Pancreas (tissue), 10 donors: ENCODE results near the gene GLT6D1. TPM values are rescaled to one million over a fixed set of nuclear protein-coding genes. Genes with fewer than 3 reads are reported as not detected.
"Not testable (repeated sequence)": the region's sequence is repeated elsewhere in the genome, so short reads cannot be mapped to it uniquely, and the experiment has no call there.

ENCODE experiments used
- ATAC-seq, 4 donors: fragments of 200-7000 bp; cut with Tn5 transposase; one replicate each; pipeline versions ENCODE4 v1.8.0 to v1.9.1; 2020; ENCODE audit warnings: mild to moderate bottlenecking in 4 of 4, moderate library complexity in 4 of 4
- DNase-seq, 6 donors: peaks; one replicate each; pipeline ENCODE4 v3.0.0-alpha.2; 2020
- FAIRE-seq: peaks from 2 replicates; lab custom pipeline; 2012; peaks lifted over from hg19 to GRCh38; lab: Jason Lieb, UNC
- H3K27ac ChIP-seq, 4 donors: fragments of 200-600 bp; sonication (generic); 1 replicate in 3 of 4; 2 replicates in 1 of 4; pipeline versions ENCODE4 v1.5.0 to v1.8.0; 2020
- H3K27me3 ChIP-seq, 4 donors: fragments of 200-600 bp; one replicate each; pipeline ENCODE4 v1.8.0; 2021
- H3K36me3 ChIP-seq, 3 donors: fragments of 200-600 bp; sonication (generic) in 1 of 3; one replicate each; pipeline versions ENCODE4 v1.5.0 to v1.8.0; 2020 to 2021
- H3K4me1 ChIP-seq, 3 donors: fragments of 200-600 bp; one replicate each; pipeline ENCODE4 v1.8.0; 2021
- H3K4me3 ChIP-seq, 4 donors: fragments of 200-600 bp; sonication (generic) in 2 of 4; one replicate each; pipeline versions ENCODE4 v1.5.0 to v1.8.0; 2020 to 2021
- H3K9me3 ChIP-seq, 4 donors: fragments of 200-600 bp; one replicate each; pipeline ENCODE4 v1.8.0; 2021
- WGBS, 2 donors: extraction: QIAGEN DNeasy Blood & Tissue Kit; methylation state at CpG; one replicate each; pipeline ENCODE4 v1.1.7; 2013; 5-methylcytosine and 5-hydroxymethylcytosine counted together
- intact Hi-C, 3 donors: fragments of 100-400 bp; cut with DNase I; formaldehyde crosslinking; loops; one replicate each; pipeline versions ENCODE4 v1.11.1 to v1.14.2; 2022
- polyA plus RNA-seq, 2 donors: library from polyadenylated mRNA; stranded (reverse); fragments of 200-250 nt; gene quantifications; one replicate each; pipeline ENCODE4 v1.2.3, GENCODE V29; 2013
- total RNA-seq, 6 donors: library from RNA; stranded (reverse); fragmentation: NEBNext Ultra II Directional in 4 of 6; extraction: Animal tissue kit (Norgen Biotek cat#: 25700) in 4 of 6; gene quantifications; one replicate each; pipeline versions ENCODE4 v1.2.1 to v1.2.4, GENCODE V29; 2021 to 2023
- TF ChIP-seq, protein P1 (sequence below), 4 donors: fragments of 200-600 bp; sonication (generic) in 3 of 4; IDR thresholded peaks; one replicate each; pipeline versions ENCODE4 v1.5.0 to v1.8.0; 2021; ENCODE audit warnings: antibody characterized with exemption in 4 of 4
- donor health status: healthy with polysubstance abuse.
- donor health status: DM: no; HTN: no; CAD: no; lungs with moderate emphysema.
- donor health status: DM: no; HTN: no; CAD: no.
- donor health status: control.
- donor health status: control.
- donor health status: Bipolar disorder and iron deficiency.
- donor health status: DM: yes; HTN: yes; CAD: no.
- donor health status: DM: no; HTN: no; CAD: no.
- donor health status: DM: no; HTN: no; CAD: no.
- donor health status: DM: yes; HTN: yes; CAD: no.

GLT6D1 gene
- total and polyA plus RNA-seq, 8 donors: 0.07 TPM; not detected in 7

DNA sequence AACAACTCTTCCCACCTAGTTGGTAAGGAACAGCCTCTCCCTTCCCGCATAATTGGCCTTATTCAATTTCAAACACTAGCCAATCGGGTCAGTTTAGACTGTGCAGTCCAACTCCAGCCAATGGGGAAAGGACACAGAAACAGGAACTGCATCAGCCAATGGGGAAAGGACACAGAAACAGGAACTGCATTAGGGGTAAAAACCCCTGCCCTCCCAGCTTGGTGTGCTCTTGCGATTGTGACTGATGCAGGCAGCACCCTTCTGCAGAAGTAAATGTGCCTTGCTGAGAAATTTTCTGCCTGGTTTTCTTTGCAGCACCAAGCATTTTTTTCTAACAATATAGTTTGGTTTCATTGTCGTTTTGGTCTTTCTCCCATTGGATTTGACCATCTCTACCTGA, 8.5 kb upstream of the GLT6D1 start:
- Histone ChIP-seq H3K27ac (no peak overlapping the region), H3K36me3 (no peaks in the 10 kb centered on the region), H3K4me3 (no peak overlapping the region), H3K9me3 (no peaks in the 10 kb centered on the region), H3K4me1 (no peaks in the 10 kb centered on the region), H3K27me3 (no peaks in the 10 kb centered on the region)
- 64 to 69% methylated on average over 4 of the region's 4 CpGs for WGBS, 2 donors
- TF ChIP-seq, protein P1, sequence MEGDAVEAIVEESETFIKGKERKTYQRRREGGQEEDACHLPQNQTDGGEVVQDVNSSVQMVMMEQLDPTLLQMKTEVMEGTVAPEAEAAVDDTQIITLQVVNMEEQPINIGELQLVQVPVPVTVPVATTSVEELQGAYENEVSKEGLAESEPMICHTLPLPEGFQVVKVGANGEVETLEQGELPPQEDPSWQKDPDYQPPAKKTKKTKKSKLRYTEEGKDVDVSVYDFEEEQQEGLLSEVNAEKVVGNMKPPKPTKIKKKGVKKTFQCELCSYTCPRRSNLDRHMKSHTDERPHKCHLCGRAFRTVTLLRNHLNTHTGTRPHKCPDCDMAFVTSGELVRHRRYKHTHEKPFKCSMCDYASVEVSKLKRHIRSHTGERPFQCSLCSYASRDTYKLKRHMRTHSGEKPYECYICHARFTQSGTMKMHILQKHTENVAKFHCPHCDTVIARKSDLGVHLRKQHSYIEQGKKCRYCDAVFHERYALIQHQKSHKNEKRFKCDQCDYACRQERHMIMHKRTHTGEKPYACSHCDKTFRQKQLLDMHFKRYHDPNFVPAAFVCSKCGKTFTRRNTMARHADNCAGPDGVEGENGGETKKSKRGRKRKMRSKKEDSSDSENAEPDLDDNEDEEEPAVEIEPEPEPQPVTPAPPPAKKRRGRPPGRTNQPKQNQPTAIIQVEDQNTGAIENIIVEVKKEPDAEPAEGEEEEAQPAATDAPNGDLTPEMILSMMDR (IDR thresholded peaks at IDR 0.05): no peak
- DNase-seq (no peak), ATAC-seq (no peak), FAIRE-seq (no peak)
- intact Hi-C loops: no loop called here

DNA sequence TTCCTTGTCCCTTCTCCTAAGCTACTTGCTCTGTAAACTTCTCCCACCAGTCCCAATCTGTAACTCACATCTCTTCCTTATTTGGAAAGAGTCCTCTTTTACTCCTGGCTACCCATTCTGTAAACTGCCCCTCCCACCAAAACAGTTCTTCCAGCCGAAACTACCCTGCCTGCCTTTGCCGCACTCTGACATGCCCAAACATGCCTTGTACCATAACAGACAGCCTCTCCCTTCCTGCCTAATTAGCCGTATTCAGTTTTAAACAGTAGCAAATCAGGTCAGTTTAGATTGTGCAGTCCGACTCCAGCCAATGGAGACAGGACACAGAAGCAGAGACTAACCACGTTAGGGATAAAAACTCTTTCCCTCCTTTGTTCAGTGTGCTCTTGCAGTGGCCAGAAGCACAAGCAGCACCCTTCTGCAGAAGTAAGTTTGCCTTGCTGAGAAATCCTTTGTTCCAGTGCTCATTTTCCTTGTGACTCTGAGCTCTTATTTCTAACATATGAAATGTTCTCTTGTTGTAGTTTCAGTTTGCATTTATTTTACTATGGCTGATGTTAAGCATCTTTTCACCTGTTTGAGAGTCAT, 5.4 kb upstream of the GLT6D1 start:
- 65 to 69% methylated on average over 5 of the region's 5 CpGs for WGBS, 2 donors
- FAIRE-seq: no peak
- TF ChIP-seq, protein P1 (IDR thresholded peaks at IDR 0.05): no peak
- Histone ChIP-seq H3K36me3 (no peaks in the 10 kb centered on the region), H3K27ac (no peak overlapping the region), H3K9me3 (no peaks in the 10 kb centered on the region), H3K4me3 (no peak overlapping the region), H3K4me1 (no peaks in the 10 kb centered on the region), H3K27me3 (no peaks in the 10 kb centered on the region)
- ATAC-seq: no peak
- DNase-seq: no peak
- intact Hi-C loops: no loop called here

DNA sequence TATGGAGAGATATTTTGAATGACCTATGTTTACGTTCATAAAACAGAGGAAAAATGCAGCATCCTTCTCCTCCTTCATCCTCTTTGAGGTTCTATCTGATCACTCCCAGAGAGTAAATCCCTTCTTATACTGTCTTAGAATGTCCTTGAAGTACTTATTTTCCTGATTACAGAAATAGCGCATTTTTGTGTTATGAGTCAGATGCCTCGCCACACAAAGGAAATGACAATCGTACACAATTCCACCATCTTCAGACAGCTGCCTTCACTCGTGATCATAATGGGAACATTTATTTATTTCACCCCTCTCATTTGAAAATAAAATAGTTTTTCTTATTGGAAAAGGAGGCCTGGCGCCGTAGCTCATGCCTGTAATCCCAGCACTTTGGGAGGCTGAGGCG, 2.4 kb upstream of the GLT6D1 start:
- H3K9me3 ChIP-seq: no peaks in the 10 kb centered on the region
- H3K36me3 ChIP-seq: no peaks in the 10 kb centered on the region
- FAIRE-seq (no peak), ATAC-seq (no peak), DNase-seq (no peak)
- H3K4me3 ChIP-seq: no peak overlapping the region
- TF ChIP-seq, protein P1 (IDR thresholded peaks at IDR 0.05): no peak
- WGBS, 2 donors: 65% methylated on average over 8 of the region's 8 CpGs
- intact Hi-C loops: no loop called here
- H3K4me1 ChIP-seq: no peaks in the 10 kb centered on the region
- no peak overlapping the region for H3K27ac ChIP-seq
- H3K27me3 ChIP-seq: no peaks in the 10 kb centered on the region

DNA sequence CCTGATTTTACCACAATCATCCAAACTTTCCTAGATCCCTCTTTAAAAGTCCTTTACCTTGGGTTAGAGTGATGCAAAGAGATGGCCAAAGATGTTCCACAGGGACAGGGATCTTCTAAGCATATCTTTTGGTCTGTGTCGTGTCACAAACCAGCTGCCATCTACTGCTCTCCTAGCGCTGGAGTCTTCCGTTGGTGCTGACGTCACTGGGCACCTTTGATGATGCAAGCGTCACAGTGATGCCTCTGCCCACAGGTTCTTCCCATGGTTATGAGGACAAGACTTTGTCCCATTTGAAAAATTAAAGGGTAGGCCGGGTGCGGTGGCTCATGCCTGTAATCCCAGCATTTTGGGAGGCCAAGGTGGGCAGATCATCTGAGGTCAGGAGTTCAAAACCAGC, 1.7 kb upstream of the GLT6D1 start:
- H3K4me3 ChIP-seq: no peak overlapping the region
- DNase-seq (no peak), FAIRE-seq (no peak), ATAC-seq (no peak)
- TF ChIP-seq, protein P1 (IDR thresholded peaks at IDR 0.05): no peak
- no peaks in the 10 kb centered on the region for H3K9me3 ChIP-seq
- no peaks in the 10 kb centered on the region for H3K36me3 ChIP-seq
- 68 to 73% methylated on average over 7 of the region's 7 CpGs for WGBS, 2 donors
- intact Hi-C loops: no loop called here
- no peaks in the 10 kb centered on the region for H3K27me3 ChIP-seq
- H3K27ac ChIP-seq: no peak overlapping the region
- H3K4me1 ChIP-seq: no peaks in the 10 kb centered on the region

DNA sequence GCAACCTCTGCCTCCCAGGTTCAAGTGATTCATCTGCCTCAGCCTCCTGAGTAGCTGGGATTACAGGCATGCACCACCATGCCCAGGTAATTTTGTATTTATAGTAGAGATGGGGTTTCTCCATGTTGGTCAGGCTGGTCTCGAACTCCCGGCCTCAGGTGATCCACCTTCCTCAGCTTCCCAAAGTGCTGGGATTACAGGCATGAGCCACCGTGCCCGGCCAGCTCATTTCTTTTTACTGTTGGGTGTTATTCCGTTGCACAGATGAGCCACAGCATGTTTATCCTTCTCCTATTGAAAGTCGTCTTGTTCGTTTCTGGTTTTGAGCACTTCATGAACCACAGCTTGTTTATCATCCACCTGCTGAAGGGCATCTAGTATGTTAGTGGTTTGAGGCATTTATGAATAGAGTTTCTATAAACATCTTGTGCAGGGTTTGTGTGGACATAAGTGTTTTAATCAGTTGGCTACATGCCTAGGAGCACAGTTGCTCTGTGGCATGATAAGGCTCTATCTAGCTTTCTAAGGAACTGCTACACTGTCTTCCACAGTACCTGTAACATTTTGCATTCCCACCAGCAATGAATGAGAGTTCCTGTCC, 2.3 kb downstream of the GLT6D1 start:
- H3K4me1 ChIP-seq, H3K36me3 ChIP-seq, H3K27me3 ChIP-seq, H3K4me3 ChIP-seq, H3K27ac ChIP-seq, intact Hi-C loops, H3K9me3 ChIP-seq, FAIRE-seq, DNase-seq, ATAC-seq: not testable (repeated sequence)
- WGBS, 2 donors: 54 to 62% methylated on average over 7 of the region's 7 CpGs
